ENCODE data around the gene IFNA16. TPM values are rescaled to one million over a fixed set of nuclear protein-coding genes. Genes with fewer than 3 reads are reported as not detected.

Gene IFNA16
- total RNA-seq, 1 experiment from 2014 or later, result not detected

DNA sequence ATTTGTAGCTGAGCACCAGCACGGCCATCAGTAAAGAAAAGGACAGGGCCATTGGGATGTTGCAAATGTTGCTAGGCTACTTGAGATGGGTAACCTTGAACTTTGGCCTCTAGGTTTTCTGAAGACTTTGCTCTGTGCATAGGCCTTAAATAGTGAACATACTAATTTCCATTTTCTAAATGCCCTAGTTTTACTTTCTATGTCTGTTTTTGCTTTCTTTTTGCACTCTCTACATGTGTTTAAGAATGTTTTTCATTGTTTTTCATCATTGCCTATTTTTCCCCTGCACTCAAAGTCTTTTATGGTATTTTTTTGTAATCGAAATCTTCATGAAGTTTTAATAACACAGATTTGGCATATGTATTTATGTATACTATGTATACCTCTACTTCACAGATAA is 11.0 kb upstream of the IFNA16 start, which contains the start of gene IFNA17:
TSS of gene IFNA17 (minus strand) at position 101 of the 400 bp plus-strand sequence. CDS start at position 52, 49 bp downstream.
- no CpG with 5 or more reads among the region's 2 CpGs for WGBS (ENCODE audit: extremely low coverage, insufficient read length, low lambda C conversion rate)
- Histone ChIP-seq H2BK20ac (ENCODE audit: low read depth, low read length, poor library complexity, severe bottlenecking) (no peak within 1 kb of the TSS), H3K18ac (ENCODE audit: insufficient read length, low read depth, low read length) (no peak within 1 kb of the TSS), H4K8ac (replicated peaks; ENCODE audit: insufficient read length, low read depth, low read length) (no peak within 1 kb of the TSS), H3K79me2 (ENCODE audit: insufficient read depth, low read length) (no peaks in the 10 kb centered on the region), H3K4me2 (ENCODE audit: insufficient read depth, insufficient read length, low read length) (no peak within 1 kb of the TSS), H2BK5ac (ENCODE audit: insufficient read length, low read length) (no peak within 1 kb of the TSS), H4K5ac (ENCODE audit: insufficient read length, low read depth, low read length) (no peak within 1 kb of the TSS), H3K27me3 (ENCODE audit: insufficient read depth, low read length) (no peaks in the 10 kb centered on the region), H2BK15ac (ENCODE audit: low read depth, low read length) (no peak within 1 kb of the TSS), H4K20me1 (ENCODE audit: control insufficient read depth, insufficient read depth, insufficient read length) (no peaks in the 10 kb centered on the region), H3K23ac (ENCODE audit: insufficient read length, low read depth, low read length) (no peak within 1 kb of the TSS), H2AFZ (ENCODE audit: low read length) (no peak within 1 kb of the TSS), H3K27ac (ENCODE audit: insufficient read length, low read depth, low read length) (no peak within 1 kb of the TSS), H3K9me3 (ENCODE audit: control insufficient read depth, low read depth, low read length) (no peaks in the 10 kb centered on the region), H3K23me2 (ENCODE audit: insufficient read length, low read depth, low read length, poor library complexity, severe bottlenecking) (no peaks in the 10 kb centered on the region), H2BK12ac (ENCODE audit: insufficient read length, low read depth, low read length) (no peak within 1 kb of the TSS), H3T11ph (ENCODE audit: low read length) (no peak within 1 kb of the TSS), H4K91ac (ENCODE audit: insufficient read length, low read depth, low read length) (no peak within 1 kb of the TSS), H3K79me1 (ENCODE audit: insufficient read depth, low read depth, low read length, poor library complexity, severe bottlenecking) (no peaks in the 10 kb centered on the region), H3K14ac (ENCODE audit: insufficient read depth, low read length) (no peak within 1 kb of the TSS), H3K56ac (ENCODE audit: insufficient read length, low read depth, low read length) (no peak within 1 kb of the TSS), H3K4ac (ENCODE audit: low read depth, low read length) (no peak within 1 kb of the TSS), H3K4me1 (ENCODE audit: insufficient read depth, low read length) (no peaks in the 10 kb centered on the region), H3K9ac (ENCODE audit: extremely low read depth, insufficient read length, low read length) (no peak within 1 kb of the TSS), H2AK5ac (ENCODE audit: insufficient read length, low read length) (no peak within 1 kb of the TSS), H2BK120ac (ENCODE audit: low read depth, low read length, poor library complexity, severe bottlenecking) (no peak within 1 kb of the TSS)
- no peak for TF ChIP-seq CTCF (conservative IDR thresholded peaks at IDR 0.05)
- no peaks in the 10 kb centered on the region for H3K36me3 Mint-ChIP-seq (ENCODE audit: insufficient read depth in 1 of 3, low read depth in 3 of 3)
- no peaks in the 10 kb centered on the region for H3K4me1 Mint-ChIP-seq
- peaks cover 15% of the 10 kb centered on the region for H3K27me3 Mint-ChIP-seq (ENCODE audit: low read depth)
- no peaks in the 10 kb centered on the region; a peak in 1 of 5 replicates for H3K9me3 Mint-ChIP-seq
- no peak within 1 kb of the TSS for H3K4me3 Mint-ChIP-seq
- DNase-seq, result no peak
- no peak within 1 kb of the TSS for H3K27ac Mint-ChIP-seq
